HUES6 (cell line): ENCODE data around the gene STAC2.
A peak's percentile ranks its signal among the peaks of the same experiment; 100 is the strongest.
"Not testable (repeated sequence)": the region's sequence is repeated elsewhere in the genome, so short reads cannot be mapped to it uniquely, and the experiment has no call there.

ENCODE experiments used
- H3K27ac ChIP-seq: 2 replicates; pipeline ENCODE4 v1.7.0; 2013; ENCODE audit warnings: low read depth, mild to moderate bottlenecking, low read length, inconsistent platforms
- H3K27me3 ChIP-seq: 2 replicates; pipeline ENCODE4 v1.6.1; 2013; ENCODE audit warnings: low read length; ENCODE audit not compliant: control insufficient read depth, insufficient read depth
- H3K36me3 ChIP-seq: 2 replicates; pipeline ENCODE4 v1.6.1; 2013; ENCODE audit warnings: low read length; ENCODE audit not compliant: control insufficient read depth, insufficient read depth
- H3K4me1 ChIP-seq: 2 replicates; pipeline ENCODE4 v1.6.1; 2013; ENCODE audit warnings: low read length; ENCODE audit not compliant: control insufficient read depth, insufficient read depth
- H3K4me3 ChIP-seq: 2 replicates; pipeline ENCODE4 v1.5.1; 2013; ENCODE audit warnings: low read depth, low read length
- H3K9ac ChIP-seq: one replicate; pipeline ENCODE4 v1.6.1; 2013; ENCODE audit warnings: mild to moderate bottlenecking, low read length
- H3K9me3 ChIP-seq: 2 replicates; pipeline ENCODE4 v1.6.1; 2013; ENCODE audit warnings: low read depth, low read length; ENCODE audit not compliant: control insufficient read depth, insufficient read depth

STAC2 gene, protein sequence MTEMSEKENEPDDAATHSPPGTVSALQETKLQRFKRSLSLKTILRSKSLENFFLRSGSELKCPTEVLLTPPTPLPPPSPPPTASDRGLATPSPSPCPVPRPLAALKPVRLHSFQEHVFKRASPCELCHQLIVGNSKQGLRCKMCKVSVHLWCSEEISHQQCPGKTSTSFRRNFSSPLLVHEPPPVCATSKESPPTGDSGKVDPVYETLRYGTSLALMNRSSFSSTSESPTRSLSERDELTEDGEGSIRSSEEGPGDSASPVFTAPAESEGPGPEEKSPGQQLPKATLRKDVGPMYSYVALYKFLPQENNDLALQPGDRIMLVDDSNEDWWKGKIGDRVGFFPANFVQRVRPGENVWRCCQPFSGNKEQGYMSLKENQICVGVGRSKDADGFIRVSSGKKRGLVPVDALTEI

DNA sequence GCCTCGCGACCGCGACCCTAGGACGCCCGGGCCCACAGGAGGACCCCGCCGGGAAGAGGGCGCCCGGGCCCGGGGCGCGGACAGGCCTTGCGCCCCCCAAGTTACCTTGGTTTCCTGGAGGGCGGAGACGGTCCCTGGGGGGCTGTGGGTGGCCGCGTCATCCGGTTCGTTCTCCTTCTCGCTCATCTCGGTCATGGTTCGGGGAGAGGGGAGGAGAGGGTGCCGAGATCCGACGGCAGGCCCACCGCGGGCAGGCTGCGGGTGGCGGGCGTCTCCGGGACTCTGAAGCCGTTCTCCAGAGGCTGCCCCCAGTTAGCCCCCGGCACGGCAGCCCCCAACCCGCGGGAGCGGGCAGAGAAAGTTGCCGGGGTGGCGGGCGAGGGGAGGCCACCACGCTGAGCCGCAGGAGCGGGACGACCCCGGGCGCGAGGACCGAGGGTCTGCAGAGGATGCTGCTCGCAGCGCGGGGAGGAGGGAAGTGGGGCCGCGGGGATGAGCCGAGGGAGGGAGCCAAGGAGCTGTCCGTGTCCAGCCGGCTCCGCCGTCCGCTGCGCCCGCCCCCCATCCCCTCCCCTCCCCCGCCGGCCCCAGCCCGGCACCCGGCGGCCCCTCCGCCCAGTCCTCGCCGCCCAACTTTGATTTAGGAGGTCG lies at the start of gene STAC2:
STAC2 (minus strand) TSS at position 638 of the 651 bp plus-strand sequence; CDS start at position 195, 443 bp downstream.
- Histone ChIP-seq H3K9ac (no peak within 1 kb of the TSS), H3K4me1 (peaks cover 20% of the 10 kb centered on the region), H3K27me3 (peaks cover 50% of the 10 kb centered on the region), H3K9me3 (no peaks in the 10 kb centered on the region), H3K36me3 (no peaks in the 10 kb centered on the region), H3K4me3 (peak within 1 kb of the TSS; percentile 76), H3K27ac (no peak within 1 kb of the TSS)

DNA sequence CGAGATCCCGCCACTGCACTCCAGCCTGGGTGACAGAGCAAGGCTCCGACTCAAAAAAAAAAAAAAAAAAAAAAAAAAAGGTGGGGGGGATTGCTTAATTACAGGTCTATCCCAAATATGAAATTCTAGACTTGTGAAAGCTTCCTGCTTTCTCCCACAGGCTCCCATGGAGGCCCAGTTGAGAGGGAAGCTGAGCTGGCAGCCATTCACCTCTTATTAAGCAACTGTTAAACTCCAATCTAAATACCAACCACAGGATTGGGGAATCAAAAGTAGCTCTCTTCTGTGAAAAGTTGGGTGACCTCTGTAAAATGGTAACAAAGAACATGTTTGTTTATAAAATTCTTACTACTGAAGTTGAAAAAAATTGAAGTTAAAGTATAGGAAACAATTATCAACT lies 45.8 kb upstream of the STAC2 start:
- H3K4me3 ChIP-seq, result no peak overlapping the region
- H3K36me3 ChIP-seq, result peaks cover 16% of the 10 kb centered on the region
- no peaks in the 10 kb centered on the region for H3K27me3 ChIP-seq
- no peaks in the 10 kb centered on the region for H3K4me1 ChIP-seq
- no peak overlapping the region for H3K27ac ChIP-seq
- no peaks in the 10 kb centered on the region for H3K9me3 ChIP-seq
- no peak overlapping the region for H3K9ac ChIP-seq

DNA sequence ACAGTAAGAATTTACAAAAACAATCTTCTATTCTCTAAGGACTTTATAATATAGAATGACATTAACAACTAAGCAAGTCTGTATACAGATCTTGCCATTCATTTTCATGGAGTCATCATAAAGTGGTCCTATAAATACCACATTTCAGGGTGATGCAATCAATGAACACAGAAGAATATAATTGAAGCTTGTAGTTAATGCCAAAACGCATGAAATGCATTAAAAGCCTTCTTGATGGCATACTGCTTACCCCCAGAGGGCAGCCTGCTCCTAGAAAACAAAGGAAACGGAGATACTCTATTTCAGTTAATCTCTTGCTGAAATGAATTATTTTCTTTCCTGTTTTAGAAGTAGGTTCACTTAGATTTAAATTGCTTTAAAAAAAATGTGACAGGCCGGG lies 45.2 kb upstream of the STAC2 start:
- no peak overlapping the region for H3K27ac ChIP-seq
- H3K4me3 ChIP-seq, result no peak overlapping the region
- no peaks in the 10 kb centered on the region for H3K27me3 ChIP-seq
- no peaks in the 10 kb centered on the region for H3K4me1 ChIP-seq
- peaks cover 16% of the 10 kb centered on the region for H3K36me3 ChIP-seq
- no peaks in the 10 kb centered on the region for H3K9me3 ChIP-seq
- H3K9ac ChIP-seq, result no peak overlapping the region

DNA sequence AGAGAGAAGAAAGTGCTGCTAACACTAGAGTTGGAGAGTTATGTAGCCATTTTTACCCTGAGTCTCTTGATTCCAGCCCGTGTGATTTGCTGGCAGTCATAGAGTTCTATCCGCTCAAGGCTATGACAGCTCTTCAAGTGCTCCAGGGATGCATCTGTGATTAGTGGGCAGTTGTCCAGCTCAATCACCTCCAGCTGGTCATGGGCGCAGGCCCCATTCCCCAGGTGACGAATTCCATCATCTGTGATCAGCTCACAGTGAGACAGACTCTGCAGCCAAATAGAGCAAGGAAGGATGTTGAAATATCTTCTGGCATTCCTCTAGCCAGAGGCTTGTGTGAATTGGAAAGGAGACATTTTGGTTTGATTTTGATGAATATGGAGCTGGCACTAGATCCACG lies 38.4 kb upstream of the STAC2 start:
- Histone ChIP-seq H3K9me3 (no peaks in the 10 kb centered on the region), H3K27ac (no peak overlapping the region), H3K4me1 (no peaks in the 10 kb centered on the region), H3K9ac (no peak overlapping the region), H3K36me3 (peaks cover 20% of the 10 kb centered on the region), H3K4me3 (no peak overlapping the region), H3K27me3 (no peaks in the 10 kb centered on the region)

DNA sequence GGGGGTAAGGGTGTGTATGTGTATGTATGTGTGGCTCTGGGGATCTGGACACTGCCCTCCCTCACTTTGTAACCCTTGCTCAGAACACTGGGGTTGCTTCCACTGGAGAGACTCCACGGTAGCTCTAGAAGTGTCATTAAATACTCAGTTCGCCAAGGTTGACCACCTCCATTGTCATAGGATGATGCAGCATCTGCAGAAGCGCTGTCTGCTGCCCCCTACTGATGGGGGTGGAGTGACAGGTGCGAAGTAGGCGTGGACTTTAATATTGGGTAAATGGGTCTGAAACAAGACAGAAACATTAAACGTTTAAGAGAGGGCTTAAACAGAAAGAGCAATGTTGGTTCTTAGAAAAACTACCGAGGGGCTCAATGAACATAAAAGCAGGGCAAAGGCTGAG lies 35.5 kb upstream of the STAC2 start:
- H3K4me1 ChIP-seq, result no peaks in the 10 kb centered on the region
- H3K9me3 ChIP-seq, result no peaks in the 10 kb centered on the region
- no peaks in the 10 kb centered on the region for H3K27me3 ChIP-seq
- no peak overlapping the region for H3K4me3 ChIP-seq
- H3K27ac ChIP-seq, result no peak overlapping the region
- peaks cover 29% of the 10 kb centered on the region for H3K36me3 ChIP-seq
- H3K9ac ChIP-seq, result no peak overlapping the region

DNA sequence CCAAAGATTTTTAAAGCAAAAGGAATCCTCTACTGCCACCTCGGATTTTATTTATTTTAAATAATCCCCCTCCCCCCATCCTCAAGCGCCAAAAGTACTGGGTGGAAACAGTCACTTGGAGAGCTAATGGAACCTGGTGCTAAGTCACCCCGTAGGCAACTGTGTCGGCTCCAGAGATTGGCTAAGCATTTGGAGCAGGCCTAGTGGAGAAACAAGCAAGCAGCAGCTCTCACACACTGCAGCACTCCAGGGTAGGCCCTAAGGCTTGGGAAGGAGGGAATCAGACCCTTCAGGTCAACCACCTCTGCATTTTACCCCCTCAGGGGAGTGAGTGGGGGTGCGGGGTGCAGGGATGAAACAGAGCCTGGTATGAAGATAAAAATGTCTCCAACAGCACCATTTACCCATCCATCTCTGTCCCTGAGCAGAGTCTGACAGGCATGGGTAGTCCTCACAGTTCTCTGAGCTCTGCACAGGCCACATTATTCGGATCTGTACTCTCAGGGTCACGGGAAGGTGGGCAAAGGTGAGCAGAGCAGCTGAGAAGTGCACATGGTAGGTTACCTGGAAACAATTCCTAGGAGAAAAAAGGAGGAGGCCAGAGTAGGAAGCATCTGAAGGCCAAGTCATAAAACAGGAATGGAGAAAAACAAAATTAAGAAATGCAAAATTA lies 27.2 kb upstream of the STAC2 start:
- Histone ChIP-seq H3K27me3 (no peaks in the 10 kb centered on the region), H3K36me3 (peaks cover 12% of the 10 kb centered on the region), H3K4me1 (peaks cover 3% of the 10 kb centered on the region; the same call in 1 of the 2 replicates), H3K9ac (no peak overlapping the region), H3K9me3 (no peaks in the 10 kb centered on the region), H3K4me3 (no peak overlapping the region), H3K27ac (no peak overlapping the region)

DNA sequence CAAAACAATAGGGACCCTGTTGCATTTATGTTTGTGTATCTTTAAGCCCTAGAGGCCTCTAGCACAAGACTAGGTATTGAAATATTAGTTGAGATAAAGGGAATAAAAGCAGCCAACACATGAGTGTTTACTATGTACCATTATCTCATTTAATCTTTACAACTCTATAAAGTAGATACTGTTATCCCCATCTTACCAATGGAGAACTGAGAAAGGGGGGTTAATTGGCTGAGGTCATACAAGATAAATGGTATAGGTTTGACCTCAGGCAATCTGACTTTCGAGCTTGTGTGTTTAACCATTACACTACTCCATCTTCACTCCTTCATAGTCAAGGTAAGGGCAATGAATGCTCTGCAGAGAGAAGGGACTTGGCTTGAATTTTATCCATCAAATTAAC lies 26.3 kb upstream of the STAC2 start:
- Histone ChIP-seq H3K27ac (no peak overlapping the region), H3K4me1 (peaks cover 3% of the 10 kb centered on the region; the same call in 1 of the 2 replicates), H3K9me3 (no peaks in the 10 kb centered on the region), H3K9ac (no peak overlapping the region), H3K27me3 (no peaks in the 10 kb centered on the region), H3K4me3 (no peak overlapping the region), H3K36me3 (peaks cover 7% of the 10 kb centered on the region; the same call in 1 of the 2 replicates)

DNA sequence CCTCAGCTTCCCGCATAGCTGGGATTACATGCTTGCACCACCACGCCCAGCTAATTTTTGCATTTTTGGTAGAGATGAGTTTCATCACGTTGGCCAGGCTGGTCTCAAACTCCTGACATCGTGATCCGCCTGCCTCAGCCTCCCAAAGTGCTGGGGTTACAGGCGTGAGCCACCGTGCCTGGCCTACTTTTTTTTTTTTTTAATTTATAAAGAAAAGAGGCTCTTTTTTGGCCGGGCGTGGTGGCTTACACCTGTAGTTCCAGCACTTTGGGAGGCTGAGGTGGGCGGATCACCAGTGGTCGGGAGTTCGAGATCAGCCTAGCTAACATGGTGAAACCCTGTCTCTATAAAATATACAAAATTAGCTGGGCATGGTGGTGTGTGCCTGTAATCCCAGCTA lies 24.3 kb upstream of the STAC2 start:
- H3K27me3 ChIP-seq, H3K27ac ChIP-seq, H3K9me3 ChIP-seq, H3K4me1 ChIP-seq, H3K36me3 ChIP-seq, H3K9ac ChIP-seq, H3K4me3 ChIP-seq: not testable (repeated sequence)

DNA sequence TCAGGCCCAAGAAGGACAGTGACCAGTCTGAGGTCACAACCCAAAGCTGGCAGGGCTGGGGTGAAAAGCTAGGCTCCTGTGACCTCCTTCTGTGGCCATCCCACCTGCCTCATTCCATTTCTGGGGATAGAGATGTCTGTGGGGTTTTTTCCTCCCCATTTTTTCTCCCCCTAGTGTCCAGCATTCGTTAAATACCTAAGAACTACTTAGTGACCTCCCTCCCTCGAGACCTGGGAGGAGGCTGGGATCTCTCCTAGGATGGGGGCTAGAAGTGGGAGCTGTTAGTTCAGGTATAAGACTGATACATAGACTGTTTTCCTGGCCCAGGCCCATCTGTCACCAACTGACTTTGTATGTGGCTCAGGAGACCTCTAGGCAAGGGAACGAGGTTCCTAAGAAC lies 20.5 kb upstream of the STAC2 start:
- no peaks in the 10 kb centered on the region for H3K27me3 ChIP-seq
- H3K36me3 ChIP-seq, result no peaks in the 10 kb centered on the region
- H3K9ac ChIP-seq, result no peak overlapping the region

DNA sequence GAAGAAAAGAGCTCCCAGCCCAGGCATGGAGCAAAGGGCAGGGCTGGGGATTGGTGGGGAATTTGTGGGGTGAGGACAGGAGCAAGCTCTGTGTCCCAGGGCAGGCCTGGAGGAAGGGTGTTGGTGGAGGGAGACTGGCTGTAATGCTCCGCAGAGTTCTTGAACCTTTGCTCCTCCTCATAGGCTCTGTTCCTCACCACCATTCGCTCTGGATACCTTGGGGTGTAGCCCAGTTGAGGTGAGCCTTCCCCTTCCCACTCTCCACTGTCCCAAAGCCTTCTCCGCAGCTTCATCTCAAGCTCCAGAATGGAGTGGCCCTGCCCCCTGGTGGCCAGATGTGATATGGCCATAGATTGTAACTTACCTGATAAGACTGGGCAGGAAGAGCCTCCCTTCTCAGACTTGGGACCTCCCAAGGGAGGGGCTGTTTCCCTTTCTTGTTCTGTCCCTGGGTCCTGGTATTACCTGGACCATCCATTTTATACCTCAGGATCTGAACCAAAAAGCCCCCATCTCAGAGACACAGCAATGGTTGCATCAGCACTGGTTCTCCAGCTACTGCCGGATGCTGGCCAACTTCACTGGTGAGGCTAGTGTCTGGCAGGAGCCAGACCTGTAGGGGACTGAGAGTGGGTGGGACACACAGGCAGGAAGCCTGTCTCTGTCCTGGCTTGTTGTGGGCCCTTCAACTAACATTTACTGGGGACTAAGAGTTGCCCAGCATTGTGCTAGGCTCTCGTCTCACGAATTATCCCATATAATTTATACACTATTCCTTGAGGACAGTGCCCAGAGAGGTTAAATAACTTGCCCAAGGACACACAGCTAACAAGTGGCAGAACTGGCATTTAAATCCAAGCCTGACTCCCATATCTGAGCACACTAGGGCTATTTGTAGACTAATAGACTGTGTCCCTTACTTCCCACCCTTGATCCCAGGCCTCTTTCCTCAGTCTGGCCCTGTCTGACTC lies 19.1 kb upstream of the STAC2 start:
- H3K9ac ChIP-seq, result no peak overlapping the region
- H3K27ac ChIP-seq, result no peak overlapping the region
- H3K4me3 ChIP-seq, result no peak overlapping the region

More for the DNA sequence above, 20.5 kb upstream of the STAC2 start:
- no peak overlapping the region for H3K27ac ChIP-seq
- no peaks in the 10 kb centered on the region for H3K9me3 ChIP-seq
- H3K4me3 ChIP-seq, result no peak overlapping the region
- peaks cover 10% of the 10 kb centered on the region for H3K4me1 ChIP-seq

More for the DNA sequence above, 19.1 kb upstream of the STAC2 start:
- no peaks in the 10 kb centered on the region for H3K27me3 ChIP-seq
- H3K9me3 ChIP-seq, result no peaks in the 10 kb centered on the region
- peaks cover 10% of the 10 kb centered on the region for H3K4me1 ChIP-seq
- H3K36me3 ChIP-seq, result no peaks in the 10 kb centered on the region
